ENCODE measurements around the gene ARFRP1. TPM values are rescaled to one million over a fixed set of nuclear protein-coding genes. Genes with fewer than 3 reads are reported as not detected.
A peak's percentile ranks its signal among the peaks of the same experiment; 100 is the strongest.

Gene ARFRP1
- total RNA-seq, 1 experiment from 2014 or later: 65.4 TPM

GRCh38 chr20:63735859-63736718, 28.3 kb upstream of the ARFRP1 start, which contains the start of gene LIME1:
Gene LIME1 (plus strand): TSS chr20:63736664. CDS start chr20:63737550, 886 bp downstream.
- no peaks in the 10 kb centered on the region for H3K9me3 Mint-ChIP-seq (ENCODE audit: unreplicated experiment)
- BruUV-seq (replicated peaks): no TSS peak
- CTCF ChIA-PET: interaction anchor here (0.6 to 1.1 kb wide), 2 partner anchors 29 to 47 kb away, joined by 3 to 4 read pairs; no protein-coding TSS in a partner anchor
- no peak for DNase-seq (ENCODE audit: unreplicated experiment)
- no peak within 1 kb of the TSS for H3K4me3 Mint-ChIP-seq (ENCODE audit: unreplicated experiment)
- intact Hi-C loops (cut with micrococcal nuclease): no loop called here
- H3K27me3 Mint-ChIP-seq (ENCODE audit: insufficient read depth, unreplicated experiment): no peaks in the 10 kb centered on the region
- no peak within 1 kb of the TSS for H3K27ac Mint-ChIP-seq (ENCODE audit: low read depth, unreplicated experiment)
- H3K4me1 Mint-ChIP-seq (ENCODE audit: insufficient read depth, unreplicated experiment): no peaks in the 10 kb centered on the region
- POLR2A ChIA-PET: interaction anchor here (0.7 to 1.0 kb wide), 2 partner anchors 28 to 49 kb away, joined by 4 to 11 read pairs; partner anchors contain the start of genes ARFRP1 and ZGPAT
- TF ChIP-seq CTCF (IDR thresholded peaks at IDR 0.05; ENCODE audit: unreplicated experiment): no peak
- H3K36me3 Mint-ChIP-seq (ENCODE audit: insufficient read depth, unreplicated experiment): peaks cover 25% of the 10 kb centered on the region

DNA sequence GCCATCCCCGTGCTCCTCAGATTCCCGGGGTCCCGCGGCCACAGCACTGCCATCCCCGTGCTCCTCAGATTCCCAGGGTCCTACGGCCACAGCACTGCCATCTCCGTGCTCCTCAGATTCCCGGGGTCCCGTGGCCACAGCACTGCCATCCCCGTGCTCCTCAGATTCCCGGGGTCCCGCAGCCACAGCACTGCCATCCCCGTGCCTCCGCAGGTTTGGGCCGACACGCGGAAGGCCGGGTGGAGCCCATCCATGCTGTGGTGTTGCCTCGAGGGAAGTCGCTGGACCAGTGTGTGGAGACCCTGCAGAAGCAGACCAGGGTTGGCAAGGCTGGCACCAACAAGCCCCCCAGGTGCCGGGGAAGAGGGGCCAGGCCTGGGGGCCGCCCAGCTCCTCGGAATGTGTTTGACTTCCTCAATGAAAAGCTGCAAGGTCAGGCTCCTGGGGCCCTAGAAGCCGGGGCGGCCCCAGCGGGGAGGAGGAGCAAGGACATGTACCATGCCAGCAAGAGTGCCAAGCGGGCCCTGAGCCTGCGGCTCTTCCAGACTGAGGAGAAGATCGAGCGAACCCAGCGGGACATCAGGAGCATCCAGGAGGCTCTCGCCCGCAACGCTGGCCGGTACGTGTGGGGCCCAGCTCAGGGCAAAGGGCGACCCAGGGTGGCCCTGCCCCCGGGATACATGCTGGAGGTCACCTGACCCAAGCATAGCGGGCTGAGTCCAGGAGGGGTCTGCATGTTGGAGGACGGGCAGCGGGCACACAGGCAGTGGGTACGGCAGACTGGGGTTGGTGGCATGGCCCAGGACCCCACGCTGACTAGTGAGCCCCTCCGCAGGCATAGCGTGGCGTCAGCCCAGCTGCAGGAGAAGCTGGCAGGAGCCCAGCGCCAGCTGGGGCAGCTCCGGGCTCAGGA, 27.4 kb upstream of the ARFRP1 start:
- no peak for DNase-seq (ENCODE audit: unreplicated experiment)
- BruUV-seq (replicated peaks): TSS peak; percentile 52
- TF ChIP-seq CTCF (IDR thresholded peaks at IDR 0.05; ENCODE audit: unreplicated experiment): no peak

DNA sequence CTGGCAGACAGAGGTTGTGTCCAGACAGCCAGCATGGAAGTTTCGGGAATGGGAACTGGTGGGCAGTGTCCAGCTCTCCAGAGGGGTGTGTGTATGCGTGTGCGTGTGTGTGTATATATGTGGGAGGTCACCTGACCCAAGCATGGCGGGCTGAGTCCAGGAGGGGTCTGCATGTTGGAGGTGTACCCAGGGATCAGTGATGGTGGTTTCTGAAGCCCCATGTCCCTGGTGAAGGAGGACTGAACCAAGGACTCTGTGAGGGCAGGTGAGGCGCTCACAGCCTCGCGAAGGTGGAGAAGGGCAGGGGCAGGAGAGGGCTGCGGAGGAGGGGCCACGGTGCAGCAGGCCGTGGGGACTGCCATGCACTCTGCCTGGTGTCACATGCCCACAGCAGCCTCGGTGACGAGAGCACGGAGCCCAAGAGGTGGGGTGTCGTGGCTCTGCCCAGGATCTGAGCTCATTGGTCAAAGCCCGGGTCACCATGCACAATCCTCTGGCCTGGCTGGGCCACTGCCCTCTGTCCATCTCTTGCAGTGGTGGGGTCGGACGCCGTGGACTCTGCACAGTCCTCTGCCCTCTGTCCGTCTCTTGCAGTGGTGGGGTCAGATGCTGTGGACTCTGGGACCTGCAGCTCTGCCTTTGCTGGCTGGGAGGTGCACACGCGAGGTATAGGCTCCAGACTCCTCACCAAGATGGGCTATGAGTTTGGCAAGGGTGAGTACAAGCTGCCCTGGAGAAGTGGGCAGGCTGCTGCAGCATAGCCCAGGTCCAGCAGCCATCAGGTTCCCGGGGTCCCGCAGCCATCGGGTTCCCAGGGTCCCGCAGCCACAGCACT, 26.6 kb upstream of the ARFRP1 start:
- ChIA-PET POLR2A (interaction anchor here (1.1 to 1.8 kb wide), 2 partner anchors 15 to 27 kb away, joined by 3 to 5 read pairs; partner anchors contain the start of genes ARFRP1 and ZGPAT), CTCF (no interaction called here)
- no peak overlapping the region for H3K4me3 Mint-ChIP-seq (ENCODE audit: unreplicated experiment)
- no peaks in the 10 kb centered on the region for H3K9me3 Mint-ChIP-seq (ENCODE audit: unreplicated experiment)
- H3K36me3 Mint-ChIP-seq (ENCODE audit: insufficient read depth, unreplicated experiment): peaks cover 30% of the 10 kb centered on the region
- BruUV-seq (replicated peaks): no TSS peak
- no peak for TF ChIP-seq CTCF (IDR thresholded peaks at IDR 0.05; ENCODE audit: unreplicated experiment)
- intact Hi-C loops (cut with micrococcal nuclease): no loop called here
- H3K27ac Mint-ChIP-seq (ENCODE audit: low read depth, unreplicated experiment): no peak overlapping the region
- H3K27me3 Mint-ChIP-seq (ENCODE audit: insufficient read depth, unreplicated experiment): no peaks in the 10 kb centered on the region
- no peak for DNase-seq (ENCODE audit: unreplicated experiment)
- no peaks in the 10 kb centered on the region for H3K4me1 Mint-ChIP-seq (ENCODE audit: insufficient read depth, unreplicated experiment)

More for the DNA sequence above, 27.4 kb upstream of the ARFRP1 start:
- POLR2A ChIA-PET: no interaction called here
- Mint-ChIP-seq H3K27me3 (ENCODE audit: insufficient read depth, unreplicated experiment) (no peaks in the 10 kb centered on the region), H3K27ac (ENCODE audit: low read depth, unreplicated experiment) (no peak overlapping the region), H3K9me3 (ENCODE audit: unreplicated experiment) (no peaks in the 10 kb centered on the region), H3K36me3 (ENCODE audit: insufficient read depth, unreplicated experiment) (peaks cover 25% of the 10 kb centered on the region), H3K4me1 (ENCODE audit: insufficient read depth, unreplicated experiment) (no peaks in the 10 kb centered on the region), H3K4me3 (ENCODE audit: unreplicated experiment) (no peak overlapping the region)
- intact Hi-C loops (cut with micrococcal nuclease): no loop called here
- CTCF ChIA-PET: no interaction called here

Data from MCF 10A (cell line).